GM04503 (cell line): ENCODE data around the gene MAS1.
"Not testable (repeated sequence)": the region's sequence is repeated elsewhere in the genome, so short reads cannot be mapped to it uniquely, and the experiment has no call there.

Experiments used
- DNase-seq: peaks from one replicate; pipeline ENCODE4 v3.0.0-alpha.2; 2012; ENCODE audit warnings: low read depth

The MAS1 gene

DNA sequence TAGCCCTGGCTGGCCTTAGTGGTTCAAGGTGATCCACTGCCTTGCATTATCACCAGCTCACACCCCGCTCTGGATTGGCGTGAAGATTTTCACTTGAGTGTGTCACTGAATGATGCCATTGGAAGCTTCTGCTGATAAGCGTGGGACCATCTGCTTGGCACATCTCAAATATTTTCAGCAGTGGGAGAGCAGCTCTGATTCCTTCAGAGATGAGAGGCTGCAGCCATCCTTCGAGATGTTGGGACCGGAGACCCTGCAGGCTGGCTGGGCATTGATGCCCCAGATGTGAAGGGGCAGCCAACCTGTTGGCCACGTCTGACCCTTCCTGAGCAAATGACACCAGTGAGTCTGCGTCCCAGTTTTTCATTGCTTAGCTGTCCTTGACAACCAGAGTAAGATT is at the start of gene MAS1:
Gene MAS1 (plus strand): TSS at position 197 of the 400 bp plus-strand sequence. CDS start 15,968 bp downstream, outside the sequence.
- DNase-seq: no peak

DNA sequence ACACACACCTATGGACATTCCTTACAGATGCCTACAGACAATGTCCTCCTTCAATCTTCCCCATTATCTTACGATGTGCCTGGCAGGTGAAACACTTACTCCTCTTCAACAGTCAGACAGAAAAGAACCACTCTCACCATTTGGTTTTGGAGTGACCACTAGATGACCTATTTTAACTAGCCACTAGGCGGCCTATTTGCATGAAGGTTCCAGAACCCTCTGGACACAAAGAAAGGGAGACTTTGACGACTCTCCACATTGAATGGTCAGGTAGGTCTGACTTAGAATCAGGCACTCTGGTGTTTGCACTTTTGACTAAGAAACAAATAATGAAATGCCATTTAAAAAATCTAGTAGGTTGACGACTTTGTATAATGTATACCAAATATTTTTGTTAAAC is 48.8 kb upstream of the MAS1 start:
- DNase-seq: no peak

GRCh38 chr6:159844737-159845645 is 45.8 kb upstream of the MAS1 start:
- no peak for DNase-seq

GRCh38 chr6:159848552-159848951 is 42.2 kb upstream of the MAS1 start:
- DNase-seq: not testable (repeated sequence)

GRCh38 chr6:159849851-159850250 is 40.9 kb upstream of the MAS1 start:
- not testable (repeated sequence) for DNase-seq

DNA sequence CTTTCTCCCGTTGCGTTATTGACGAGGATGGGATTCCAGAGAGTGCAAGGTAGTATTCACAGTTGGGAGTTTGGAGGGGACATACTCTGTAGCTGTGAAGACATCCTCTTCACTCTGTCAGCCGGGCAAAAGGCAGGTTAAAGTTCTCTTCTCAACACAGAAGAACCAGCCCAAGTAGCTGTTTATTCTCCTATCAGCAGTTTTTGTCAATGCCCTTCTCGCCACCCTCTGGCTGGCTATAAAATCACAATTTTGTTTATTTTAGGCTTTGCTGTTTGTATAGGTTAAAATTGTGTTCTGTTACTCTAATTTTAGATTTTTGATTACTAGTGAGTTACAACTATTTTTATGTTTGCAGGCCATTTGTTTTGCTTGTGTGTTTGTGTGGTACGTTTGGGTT is 37.9 kb upstream of the MAS1 start:
- DNase-seq: no peak

DNA sequence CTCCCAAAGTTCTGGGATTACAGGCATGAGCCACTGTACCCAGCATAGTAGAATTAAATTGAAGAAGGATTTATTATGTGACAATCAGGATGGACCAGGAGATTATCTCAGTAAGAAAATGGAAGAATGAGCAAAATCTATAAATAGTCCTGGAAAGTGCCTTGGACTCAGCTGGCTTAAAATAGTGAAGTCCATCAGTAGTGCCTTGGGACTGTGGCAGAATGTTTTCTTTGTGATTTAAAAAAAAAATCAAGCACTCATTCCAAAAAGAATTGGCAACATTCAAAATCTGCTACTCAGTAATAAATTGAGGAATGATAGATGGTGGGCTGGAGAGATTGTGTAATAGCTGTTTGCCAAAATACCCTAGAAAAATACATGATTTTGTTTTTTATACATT is 37.0 kb upstream of the MAS1 start:
- no peak for DNase-seq

DNA sequence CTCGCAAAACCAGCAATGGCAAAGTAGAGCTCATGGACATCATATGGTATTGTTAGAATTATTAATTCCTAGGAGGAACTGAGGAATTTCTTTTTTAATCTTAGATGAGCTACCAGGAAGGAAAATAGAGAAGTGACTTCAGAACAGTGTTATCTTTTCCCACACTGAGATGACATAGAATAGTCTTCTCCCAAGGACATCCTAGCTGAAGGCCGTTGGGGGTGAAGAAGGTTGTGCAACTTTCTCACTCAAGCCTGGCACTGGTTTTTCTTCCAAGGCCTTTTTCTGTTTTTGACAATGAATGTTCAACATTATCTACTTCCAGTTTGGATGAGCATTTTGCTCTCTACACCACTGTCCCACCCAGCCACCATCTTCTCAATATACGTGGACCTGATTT is 35.8 kb upstream of the MAS1 start:
- DNase-seq: no peak

DNA sequence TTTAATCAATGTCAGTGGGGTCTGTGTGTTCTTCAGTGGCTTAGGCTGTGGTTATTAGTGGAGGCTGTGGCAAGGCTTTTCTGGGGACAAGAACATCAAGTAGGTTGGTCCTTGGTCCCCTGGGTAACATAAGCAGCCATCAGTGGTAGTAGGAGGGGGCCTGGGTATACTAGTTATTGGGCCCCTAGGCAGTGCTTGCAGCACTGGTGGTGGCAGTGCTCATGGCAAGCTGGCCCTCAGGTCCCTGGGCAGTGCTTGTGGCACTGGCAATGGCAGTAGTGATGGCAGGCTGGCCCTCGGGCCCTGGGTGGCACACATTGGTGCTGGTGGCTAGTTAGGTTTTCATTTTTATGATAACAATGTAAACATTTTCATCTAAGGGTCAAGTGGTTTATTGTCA is 32.5 kb upstream of the MAS1 start:
- no peak for DNase-seq

DNA sequence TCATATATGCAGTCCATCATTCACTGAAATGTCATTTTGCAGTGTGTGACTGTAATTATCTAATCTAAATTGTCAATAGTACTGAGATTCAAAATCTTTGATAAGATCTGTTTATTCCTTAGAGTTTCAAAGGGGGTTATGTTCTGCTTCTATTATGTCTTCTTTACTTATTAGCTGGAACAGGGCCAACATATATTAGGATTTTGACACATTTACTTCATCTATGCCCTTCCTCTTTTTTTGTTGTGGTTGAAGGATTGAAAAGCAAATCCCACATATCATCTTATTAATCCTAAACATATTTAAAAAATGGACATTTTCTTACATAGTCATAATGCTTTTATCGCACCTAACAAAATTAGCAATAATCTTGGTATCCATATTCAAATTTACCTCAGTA is 30.3 kb upstream of the MAS1 start:
- no peak for DNase-seq

GRCh38 chr6:159862103-159862502 is 28.7 kb upstream of the MAS1 start:
- DNase-seq: no peak

GRCh38 chr6:159863341-159863740 is 27.4 kb upstream of the MAS1 start:
- peak; percentile 10 for DNase-seq

DNA sequence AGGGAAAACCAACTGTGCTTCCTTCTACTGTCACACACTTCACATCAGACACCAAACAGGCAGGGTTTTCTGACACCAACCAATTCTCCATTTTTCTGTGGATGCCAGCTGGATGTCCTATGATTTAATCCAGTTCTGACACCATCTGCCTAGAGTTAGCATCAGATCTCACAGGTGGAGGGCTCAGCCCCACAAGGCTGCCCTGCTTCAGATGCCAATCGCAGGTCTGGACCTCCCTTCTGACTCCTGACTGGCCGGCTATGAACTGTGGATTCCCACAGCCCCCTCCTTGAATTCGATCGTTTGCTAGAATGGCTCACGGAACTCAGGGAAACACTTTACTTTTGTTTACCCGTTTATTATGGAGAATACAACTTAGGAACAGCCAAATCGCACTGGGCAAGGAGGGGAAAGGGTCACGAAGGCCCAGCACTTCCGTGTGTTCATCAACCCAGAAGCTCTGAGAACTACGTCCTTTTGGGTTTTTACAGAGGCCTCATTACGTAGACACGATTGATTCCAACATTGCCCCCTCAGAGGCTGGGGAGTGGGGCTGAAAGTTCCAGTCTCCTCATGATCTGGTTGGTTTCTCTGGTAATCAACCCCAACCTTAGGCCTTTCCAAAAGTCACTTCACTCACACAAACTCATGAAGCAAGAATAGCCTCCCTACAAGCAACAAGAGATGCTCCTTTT is 25.4 kb upstream of the MAS1 start:
- DNase-seq: no peak

DNA sequence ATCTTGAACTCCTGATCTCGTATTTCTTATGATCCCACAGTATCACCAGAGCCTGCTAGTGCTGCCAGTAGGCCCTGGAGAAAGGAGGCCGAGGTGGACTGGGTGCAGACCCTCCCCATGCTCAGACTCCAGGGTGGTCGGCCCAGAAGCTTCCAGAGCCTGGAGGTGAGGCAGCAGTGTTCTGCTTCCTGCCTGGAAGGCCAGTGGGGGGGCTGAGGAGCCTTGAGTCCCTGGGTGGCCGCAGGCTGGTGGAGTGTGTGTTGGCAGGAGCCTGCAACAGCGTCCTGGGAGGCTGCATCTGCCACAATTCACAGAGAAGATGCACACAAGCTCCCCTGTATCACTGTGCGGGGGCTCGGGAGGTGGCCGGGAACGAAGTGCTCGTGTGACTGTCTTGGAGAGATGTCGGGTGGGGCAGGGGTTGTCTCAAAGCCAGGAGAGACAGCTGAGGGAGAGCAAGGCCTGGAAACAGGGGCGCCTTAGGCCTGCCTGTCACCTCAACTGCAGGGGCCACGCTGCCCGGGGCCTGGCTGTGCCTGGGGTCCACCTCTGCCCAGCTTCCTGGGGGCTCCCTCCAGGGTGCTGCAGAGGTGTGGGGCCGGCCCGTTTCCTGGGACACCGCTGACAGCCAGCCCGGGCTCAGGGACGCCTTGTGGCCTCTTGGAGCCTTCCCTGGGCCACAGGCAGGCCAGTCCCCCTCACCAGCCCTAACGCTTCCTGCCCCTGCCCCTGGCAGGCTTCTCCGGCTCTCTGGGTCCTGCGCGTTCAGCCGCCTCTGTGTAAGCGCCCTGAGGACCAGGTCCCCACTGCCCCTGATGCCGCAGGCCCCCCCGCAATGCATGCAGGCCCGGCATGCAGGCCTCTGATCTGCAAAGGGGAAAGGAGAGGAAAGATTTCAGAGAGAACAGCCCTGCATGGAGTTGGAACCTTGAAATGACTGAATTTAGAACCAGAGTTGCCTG is 24.2 kb upstream of the MAS1 start:
- DNase-seq: no peak

DNA sequence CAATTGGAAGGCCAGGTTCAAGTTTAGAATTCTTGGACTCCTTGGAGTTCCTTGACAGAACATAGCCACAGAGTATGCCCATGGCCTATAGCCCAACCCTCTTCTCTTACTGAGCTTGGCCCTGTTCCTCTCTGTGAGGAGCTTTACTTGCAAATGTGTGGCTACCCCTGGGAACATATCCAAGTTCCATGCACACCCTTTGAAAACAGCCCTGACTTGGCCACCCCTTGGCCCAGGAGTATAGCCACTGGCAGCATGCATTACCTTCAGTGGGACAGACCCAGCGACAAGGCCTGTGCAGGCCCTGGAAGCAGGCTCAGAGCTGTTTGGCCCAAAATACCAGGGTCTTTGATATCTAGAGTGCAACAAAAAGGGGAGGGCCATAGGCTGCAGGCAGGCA is 19.5 kb upstream of the MAS1 start:
- DNase-seq: no peak

GRCh38 chr6:159871906-159872305 is 18.9 kb upstream of the MAS1 start:
- DNase-seq: no peak

DNA sequence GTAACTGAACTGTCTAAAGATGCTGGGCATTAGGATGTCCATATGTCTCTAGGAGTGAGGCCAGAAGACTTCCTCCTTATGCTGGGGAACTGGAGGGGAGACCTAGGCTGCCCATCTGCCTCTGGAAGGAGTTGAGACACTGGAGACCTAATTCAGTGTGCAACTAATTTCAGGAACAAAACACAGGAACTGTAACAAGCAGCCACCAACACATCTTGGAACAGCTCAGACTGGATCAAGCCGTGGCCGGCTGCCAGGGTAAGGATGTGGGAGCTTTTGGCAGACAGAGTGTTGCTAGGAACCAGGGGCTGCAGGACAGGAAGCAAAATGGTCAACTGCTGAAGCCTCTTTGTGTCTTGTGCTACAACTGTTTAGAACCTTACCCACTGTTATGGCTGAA is 16.4 kb upstream of the MAS1 start:
- no peak for DNase-seq

- no peak for DNase-seq
Measured at GRCh38 chr6:159875194-159875593, 15.6 kb upstream of the MAS1 start.

GRCh38 chr6:159876242-159876641 is 14.5 kb upstream of the MAS1 start:
- DNase-seq: no peak

GRCh38 chr6:159877256-159877808 is 13.5 kb upstream of the MAS1 start:
- no peak for DNase-seq

DNA sequence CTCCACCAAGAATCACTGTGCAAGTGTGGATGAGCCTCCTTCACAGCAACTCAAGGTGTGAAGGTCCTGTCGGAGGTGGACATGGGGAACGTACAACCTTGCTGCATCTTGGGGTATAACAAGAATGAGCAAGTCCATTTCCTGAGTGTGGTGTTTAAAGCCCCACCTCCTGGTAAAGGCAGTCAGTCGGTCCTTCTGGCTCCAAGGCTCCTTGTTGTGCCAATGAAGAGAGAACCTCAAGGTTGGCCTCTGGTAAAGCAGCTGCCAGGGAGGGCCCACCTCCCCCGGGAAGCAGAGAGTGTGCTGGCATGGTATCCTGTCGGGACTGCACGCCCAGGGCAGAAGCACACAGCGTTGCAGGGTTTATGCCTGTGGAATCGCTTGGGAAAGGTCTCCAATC is 12.4 kb upstream of the MAS1 start:
- DNase-seq: no peak

DNA sequence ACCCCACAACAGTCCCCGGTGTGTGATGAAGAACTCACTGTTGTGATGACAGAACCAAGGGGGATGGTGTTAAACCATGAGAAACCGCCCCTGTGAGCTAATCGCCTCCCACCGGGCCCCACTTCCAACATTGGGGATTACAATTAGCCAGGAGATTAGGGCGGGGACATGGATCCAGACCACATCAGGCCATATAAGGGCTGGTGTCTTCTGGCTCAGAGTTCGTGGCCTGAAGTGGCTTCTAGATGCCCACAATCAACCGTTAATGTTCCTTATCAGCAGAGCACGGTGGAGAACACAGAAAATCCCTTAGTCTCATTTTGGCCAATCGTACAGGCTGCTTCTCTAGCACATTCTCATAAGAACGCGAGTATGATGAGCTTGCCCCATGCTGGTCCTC is 10.9 kb upstream of the MAS1 start:
- DNase-seq: no peak
